SIG-M5 treated with dmso at 0.1 percent for 504 hours (cell line): ENCODE data around the gene LYZL1.
"Not testable (repeated sequence)": the region's sequence is repeated elsewhere in the genome, so short reads cannot be mapped to it uniquely, and the experiment has no call there.

Experiments
- DNase-seq: peaks from one replicate; lab custom pipeline; 2025; ENCODE audit not compliant: unreplicated experiment; lab: John Stamatoyannopoulos, UW

The LYZL1 gene

DNA sequence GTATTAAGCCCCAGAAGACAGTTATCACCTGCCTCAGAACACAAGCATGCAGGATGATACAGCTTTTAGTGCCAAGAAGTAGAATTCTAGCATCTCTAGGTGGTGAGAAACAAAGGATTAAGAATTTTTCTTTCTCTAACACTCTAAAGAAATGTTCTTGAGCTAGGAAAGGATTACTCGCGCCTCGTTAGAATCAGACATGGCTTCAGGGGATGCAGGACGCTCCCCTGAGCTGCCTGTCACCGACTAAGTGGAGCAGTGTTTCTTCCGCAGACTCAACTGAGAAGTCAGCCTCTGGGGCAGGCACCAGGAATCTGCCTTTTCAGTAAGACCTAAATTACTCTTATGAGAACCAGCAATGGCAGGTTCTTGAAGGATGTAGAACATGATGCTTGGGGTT, at the start of gene LYZL1:
Gene LYZL1 (plus strand): TSS at position 165 of the 400 bp plus-strand sequence. CDS start 2,798 bp downstream, outside the sequence.
- not testable (repeated sequence) for DNase-seq

DNA sequence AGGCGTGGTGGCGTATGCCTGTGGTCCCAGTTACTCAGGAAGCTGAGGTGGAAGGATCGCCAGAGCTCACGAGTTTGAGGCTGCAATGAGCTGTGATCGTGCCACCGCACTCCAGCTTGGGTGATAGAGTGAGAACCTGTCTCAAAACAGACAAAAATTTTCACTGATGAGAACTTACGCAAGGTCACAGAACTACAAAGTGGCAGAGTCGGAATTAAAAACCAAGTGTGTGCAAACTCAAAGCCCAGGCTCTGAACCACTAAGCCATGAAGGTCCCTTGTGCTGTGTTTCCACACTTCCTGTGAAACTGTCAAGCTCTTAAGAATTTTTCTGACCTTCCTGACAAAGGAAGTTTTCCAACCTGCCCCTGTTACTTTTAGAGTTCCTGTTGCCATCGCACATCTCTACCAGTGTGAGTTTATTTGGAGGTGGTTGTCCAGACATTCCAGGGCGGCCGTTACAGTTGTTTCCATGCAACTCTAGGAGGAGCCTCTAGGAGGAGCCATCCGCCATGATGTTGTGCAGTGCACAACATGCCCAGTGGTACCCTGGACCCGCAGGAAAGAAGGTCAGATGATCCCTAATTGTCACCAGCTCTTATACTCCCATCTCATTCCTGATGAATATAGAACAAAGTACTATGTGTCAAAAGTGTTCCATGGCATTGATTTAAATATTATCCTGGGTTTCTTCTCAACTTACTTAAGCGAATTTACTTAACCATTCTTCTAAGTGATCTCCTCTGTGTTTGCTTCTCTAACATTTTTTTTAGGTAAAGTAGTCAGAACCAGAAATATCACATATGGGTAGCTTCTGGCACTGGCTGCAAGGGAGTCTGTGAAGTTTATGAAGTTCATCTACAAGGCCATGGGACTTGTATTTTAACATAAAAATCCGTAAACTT, 49.0 kb upstream of the LYZL1 start:
- peak; percentile 67 for DNase-seq

DNA sequence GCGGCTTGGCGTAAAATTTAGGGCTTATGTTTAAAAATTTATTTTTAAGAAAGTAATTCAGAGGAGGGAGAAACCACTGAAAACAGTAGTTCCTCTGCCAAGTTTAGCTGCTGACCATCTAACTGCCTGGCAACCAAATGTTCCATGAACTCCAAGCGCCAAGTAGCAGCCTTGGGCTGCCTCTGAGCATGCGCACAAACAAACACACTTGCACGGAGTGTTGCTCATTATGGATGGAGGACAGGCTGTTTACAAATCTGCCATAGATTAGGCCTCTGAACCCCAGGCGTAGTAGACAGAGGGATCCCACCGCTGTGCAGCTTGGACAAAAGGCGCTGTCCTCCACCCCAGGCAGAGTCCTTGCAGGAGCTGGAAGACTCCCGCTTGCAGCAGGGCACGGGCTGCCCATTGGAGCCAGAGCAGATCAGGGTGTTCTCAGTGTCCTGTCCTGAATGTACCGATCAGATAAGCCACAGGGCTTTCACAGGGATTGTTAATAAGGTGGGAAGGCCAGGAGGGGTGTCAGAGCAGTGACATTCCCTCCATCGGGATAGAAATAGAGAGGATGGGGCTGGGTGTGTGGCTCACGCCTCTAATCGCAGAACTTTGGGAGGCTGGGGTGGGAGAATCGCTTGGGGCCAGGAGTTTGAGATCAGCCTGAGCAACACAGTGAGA, 47.7 kb upstream of the LYZL1 start:
- DNase-seq = no peak

DNA sequence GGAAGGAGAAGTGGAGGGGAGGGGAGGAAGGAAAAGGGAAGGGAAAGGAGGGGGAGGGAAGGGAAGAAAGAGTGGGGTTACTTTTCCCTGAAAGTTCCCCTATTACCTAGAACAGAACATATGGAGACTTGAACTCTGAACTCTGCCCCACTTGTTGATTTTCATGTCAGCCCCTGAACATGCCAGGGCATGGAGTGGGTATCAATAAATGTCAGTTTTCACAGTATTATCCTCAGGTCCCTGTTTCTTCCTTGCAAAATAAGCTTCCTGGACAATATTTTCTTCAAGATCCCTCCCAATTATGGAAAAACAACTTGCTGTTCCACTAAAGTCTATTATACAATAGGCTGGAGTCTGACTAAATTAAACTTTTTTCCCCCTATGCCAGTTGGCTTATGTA, 46.9 kb upstream of the LYZL1 start:
- no peak for DNase-seq

DNA sequence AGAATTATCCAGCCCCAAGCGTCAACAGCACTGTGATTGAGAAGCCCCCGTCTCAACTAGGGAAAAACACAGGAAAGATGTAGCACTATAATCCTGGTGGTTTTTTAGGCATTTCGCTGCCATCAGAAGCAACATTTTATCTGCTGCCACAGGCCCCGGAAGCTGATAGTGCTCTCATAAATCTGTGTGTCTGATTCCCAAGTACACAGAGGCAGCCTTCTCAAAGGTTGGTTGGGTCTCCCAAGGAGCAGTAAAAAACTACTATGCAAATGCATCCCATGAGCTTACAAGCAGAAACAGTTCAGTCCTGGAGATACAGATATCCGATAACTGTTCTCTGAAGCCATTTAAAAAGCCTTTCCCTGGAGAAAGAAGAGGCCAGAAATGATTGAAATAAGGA, 45.8 kb upstream of the LYZL1 start:
- DNase-seq = no peak

DNA sequence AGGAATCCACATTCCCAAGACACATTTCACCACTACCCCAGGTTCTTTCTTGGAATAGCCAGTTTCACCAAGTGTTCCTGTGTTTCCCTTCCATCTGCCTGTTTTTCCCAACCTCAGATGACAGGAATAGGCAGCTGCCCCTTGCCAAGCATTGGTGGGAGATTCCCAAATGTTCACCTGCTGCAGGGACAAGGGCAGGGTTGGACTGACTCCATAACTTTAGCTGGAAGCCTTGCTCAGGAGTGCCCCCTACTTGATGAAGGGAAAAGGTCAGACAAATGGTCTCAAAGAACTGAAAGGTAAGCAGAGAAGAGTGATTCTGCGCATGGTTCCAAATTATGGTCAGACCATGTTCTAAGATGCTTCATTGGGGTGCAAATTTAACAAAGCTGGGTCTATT, 45.1 kb upstream of the LYZL1 start:
- no peak for DNase-seq

DNA sequence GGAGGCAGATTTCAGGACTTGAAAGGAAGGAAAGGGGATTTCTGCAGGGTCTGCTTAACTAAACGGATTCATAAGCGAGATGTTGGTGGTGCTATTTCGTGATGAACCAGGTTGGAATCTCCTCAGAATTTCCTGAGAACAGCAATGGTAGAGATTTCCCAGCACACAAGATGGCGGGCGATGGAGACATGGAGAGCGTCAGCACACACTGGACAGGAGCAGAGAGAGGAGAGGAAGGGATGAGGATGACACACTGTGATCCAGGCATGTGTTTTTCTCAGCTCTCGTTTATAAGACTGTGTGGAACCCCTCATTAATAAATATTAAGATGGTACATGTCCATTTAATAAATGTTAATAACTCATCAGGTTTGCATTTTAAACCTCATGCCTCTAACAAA, 43.9 kb upstream of the LYZL1 start:
- no peak for DNase-seq

DNA sequence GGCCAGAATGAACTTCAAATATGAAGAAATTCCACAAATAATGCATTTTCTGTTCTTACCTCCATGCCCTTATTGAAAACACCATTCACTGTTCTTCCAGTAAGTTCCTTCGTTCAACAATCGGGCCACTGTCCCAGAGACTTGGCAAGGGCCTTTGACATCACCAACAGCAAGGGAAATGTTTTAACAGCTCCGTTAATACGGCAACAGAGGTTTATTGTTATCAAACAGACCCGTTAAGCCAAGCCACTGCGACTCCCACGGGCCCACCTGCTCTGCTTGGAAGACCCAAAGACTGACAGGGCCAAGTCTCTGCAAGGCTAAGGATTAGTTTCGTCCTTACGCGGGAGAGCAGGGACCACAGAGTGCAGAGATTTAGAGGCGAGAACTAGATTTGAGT, 43.4 kb upstream of the LYZL1 start:
- DNase-seq = no peak

DNA sequence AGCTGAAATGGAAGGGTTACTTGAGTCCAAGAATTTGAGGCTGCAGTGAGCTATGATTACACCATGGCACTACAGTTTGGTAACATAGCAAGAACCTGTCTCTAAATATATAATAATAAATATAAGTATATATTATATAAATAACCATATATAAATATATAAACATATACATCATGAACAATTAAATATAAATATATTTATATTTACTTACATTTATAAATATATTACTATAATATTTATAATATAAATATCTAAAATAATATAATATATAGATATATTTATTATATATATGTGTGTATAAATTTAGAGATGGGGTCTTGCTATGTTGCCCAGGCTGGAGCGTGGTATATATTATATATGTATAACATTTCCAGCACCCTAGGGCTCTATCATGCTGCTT, 42.4 kb upstream of the LYZL1 start:
- DNase-seq = no peak

DNA sequence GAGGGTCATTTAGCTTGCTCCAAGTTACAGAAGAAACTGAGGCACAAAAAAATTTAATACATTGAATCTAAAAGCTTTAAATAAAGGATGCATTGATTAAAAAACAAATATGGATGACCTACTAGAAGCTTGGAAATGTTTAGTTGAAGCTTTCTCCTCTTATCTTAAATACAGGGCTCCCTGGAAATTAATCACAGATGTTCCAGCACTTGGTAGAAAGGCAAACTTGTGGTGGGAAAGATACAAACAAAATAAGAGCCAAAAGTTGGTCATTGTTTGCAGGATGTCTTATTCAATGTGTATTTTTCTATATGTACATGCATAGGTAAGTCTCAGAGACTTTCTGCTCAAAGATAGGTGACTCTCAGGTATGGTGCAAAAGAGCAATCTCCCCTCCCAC, 40.7 kb upstream of the LYZL1 start:
- DNase-seq = no peak

DNA sequence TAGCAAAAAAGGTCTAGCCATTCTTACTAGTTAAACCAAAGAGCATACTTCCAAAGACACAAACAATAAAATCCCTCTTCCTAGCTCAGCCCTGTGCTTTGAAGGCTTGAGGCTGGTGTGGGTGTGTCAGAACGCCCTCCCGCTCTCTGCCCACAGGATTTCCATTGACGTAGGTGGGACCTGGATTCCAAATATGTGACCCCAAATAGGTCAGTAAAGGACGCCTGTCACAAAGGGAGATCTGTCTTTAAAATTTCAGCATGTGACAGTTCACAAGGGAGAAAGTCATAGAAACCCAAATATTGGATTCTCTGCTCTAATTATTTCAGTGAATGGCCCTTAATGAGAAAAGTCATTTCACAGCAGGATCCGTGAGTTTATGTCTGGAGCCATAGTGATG, 39.9 kb upstream of the LYZL1 start:
- DNase-seq = no peak

DNA sequence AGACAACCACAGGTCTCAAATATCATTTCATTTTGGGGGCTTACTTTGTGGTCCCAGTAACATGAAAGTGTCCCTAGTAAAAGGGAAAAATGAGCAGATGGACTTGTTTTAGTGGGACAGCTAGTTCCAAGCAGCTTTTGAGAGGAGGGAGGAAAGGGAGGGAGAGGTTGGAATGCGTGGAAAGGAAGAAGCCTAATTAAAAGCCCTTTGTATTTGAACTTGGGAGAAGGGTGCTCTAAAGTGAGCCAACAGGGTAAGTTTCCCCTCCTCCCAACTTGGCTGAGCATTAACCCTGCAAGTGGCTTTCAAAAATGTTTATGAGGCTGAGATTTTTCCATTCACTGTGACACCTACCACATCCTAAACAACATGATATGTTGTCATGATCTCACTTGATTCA, 38.8 kb upstream of the LYZL1 start:
- no peak for DNase-seq

DNA sequence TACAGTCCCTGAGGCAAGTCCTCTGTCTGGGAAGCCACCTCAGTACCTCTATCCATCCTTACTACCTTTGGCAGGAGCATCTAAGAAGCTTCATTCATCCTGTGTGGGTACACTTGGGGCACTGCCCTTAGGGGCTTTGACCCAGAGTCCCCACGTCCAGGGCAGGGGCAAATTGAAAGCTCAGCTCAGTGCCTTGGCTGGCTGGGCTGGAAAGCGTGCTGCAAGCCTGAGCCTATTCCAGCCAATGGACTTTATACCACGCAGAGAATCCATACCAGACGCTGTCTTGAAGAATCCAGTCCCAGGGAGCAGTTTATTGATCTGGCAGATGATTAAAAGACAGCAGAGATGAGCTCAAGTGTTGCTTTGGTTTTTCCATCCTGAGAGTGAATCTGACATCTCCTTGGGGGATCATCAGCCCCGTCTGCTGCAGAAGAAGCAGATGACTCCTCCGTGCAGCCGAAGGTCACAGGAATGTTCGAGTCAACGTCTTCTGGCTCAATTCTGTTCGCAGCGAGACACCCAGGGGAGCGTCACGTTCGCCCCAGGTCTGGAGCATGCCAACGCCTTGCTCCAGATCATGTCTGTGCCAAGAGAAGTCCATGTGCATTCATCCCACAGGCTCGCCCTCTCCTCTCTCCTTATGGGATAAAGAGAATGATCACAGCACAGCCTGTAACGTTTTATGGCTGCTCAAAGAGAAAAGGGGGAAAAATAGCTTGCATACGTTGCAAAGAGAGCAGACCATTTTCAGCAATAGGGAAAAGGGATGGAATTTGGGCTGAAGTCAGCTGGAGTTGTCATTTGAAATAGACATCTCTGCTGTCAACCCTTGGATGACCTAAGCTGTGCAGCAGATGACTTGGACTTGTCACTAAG, 35.8 kb upstream of the LYZL1 start:
- no peak for DNase-seq

DNA sequence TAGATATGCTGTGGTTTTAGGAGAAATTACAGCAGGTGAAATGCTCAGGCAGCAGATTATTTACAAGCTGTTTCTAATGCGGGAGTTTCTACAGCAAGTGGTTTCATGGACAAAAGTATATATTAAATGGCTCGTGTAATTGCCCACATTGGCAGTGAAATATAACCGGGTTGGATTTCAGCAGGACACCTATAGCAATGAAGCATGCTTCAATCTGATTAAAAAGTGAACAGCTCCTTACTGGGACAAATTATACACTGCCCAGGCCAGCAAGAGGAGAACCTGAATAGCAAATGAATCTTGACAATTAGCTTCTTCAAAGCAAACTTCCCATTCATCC, 35.2 kb upstream of the LYZL1 start:
- no peak for DNase-seq

DNA sequence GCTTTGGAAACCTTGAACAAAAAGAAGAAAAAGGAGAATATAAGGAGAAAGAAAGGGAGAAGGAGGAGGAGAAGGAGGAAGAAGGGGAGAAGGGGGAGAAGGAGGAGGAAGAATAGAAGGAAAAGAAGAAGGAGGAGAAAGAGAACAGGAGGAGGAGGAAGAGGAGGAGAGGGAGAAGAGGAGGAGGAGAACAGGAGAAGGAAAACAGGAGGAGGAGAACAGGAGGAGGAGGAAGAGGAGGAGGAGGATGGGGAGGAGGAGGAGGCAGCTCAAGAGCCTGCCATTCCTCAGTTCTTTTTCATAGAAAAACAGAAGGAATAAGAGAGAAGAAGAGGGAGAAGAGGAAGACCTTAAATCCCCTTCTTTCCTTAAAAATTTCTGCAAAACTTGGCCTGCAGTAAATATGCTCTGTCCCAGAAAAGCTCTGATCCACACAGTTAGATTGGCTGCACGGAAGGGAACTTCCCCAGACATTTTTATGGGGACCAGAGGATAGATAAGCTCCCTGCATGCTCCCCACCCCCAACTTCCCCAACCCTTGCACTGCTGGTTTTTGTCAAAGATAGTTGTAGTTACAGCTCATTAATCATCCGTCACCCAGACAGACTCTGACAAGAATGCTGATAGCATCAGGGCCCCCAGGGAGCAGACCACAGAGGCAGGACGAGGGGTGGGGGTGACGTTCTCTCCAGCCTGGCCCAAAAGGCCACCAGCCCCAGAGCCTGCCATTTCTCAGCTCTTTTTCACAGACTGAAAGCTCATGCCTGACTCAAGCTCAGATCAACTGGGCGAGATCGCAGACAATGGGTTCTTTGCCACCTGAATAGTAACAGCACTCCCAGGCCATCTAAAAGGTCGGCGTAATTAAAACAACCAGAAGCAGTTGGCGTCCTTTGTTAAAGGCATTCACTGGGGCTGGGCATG, 34.5 kb upstream of the LYZL1 start:
- peak; percentile 73 for DNase-seq

DNA sequence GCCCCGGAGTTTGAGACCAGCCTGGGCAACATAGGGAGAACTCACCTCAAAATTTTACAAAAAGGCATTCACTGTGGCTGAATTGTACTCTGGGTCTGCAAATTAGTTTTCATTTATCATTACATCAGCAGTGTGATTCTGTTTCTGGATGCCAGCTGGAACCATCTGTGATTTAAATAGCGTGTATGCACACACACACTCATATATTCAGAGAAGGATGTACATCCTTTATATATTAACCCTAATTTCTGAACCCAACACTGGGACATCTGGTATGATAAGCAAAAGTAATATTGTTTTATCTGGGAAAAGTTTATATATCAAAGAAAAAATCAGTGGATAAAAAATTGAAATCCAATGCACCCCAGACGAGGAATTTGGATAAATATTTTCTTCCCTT, 33.8 kb upstream of the LYZL1 start:
- DNase-seq = no peak

DNA sequence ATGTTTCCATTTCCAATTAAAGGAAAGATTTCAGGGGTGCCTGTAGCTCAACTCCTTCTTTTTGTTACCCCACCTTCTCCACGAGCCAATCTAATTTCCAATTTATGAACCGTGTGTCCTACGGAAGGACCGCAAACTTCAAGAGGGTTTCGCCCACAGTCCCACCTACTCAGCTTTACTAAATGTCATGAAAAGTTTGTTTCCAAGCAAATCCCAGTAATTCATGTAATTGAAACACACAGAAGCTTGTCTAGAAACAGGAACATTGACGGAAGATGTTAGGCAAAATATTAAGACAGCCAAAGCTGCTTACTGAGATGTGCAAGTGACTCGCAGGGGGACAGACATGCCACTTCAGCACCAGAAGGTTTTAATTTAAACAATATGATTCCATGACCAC, 32.9 kb upstream of the LYZL1 start:
- no peak for DNase-seq

DNA sequence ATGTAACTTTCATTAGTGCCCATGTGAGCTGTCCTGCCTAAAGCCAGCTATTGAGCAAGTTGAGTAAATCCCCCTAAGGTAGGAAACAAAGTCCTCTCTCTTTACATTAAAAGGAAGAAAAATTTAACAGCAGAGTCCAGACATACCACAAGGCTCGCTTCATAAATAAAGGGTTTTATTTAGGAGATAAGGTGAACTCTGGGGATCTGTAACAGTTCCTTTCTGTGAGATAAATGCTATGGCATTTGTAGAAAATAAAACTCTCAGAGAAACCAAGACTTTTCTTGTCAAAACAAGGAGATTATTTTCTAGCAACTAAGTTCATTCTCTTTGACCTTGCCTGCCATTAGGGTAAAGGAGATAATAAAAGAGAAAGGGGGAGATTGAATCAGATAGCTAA, 32.3 kb upstream of the LYZL1 start:
- no peak for DNase-seq

DNA sequence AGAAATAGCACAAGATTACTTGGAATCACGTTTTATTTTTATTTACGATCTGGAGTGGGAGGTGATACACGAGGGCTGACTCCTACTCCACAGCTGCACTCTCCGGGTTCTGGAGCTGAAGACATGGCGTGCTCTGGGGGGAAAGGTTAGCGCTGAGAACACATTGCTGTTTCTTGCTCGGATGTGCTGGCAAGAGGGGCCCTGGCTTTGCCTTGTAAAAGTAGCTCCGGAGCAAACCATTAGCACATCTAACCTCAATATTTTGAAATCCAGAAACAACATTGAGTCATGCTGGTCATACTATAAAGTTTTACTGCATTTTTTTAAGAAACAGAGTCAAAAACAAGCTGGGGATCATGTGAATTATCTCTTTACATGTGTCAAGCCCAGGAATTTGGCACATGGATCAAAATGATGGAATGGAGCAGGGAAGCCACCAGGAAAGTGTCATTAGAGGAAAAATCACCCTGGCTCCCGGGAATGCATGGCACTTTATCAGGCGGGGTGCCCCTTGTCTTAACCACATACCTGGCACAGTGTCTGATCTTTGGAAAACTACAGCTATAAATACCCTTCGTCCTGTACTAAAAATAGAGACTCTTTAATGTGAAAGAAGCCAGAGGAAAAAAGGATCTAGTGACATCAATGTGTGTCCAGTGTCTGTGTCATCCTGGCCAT, 31.6 kb upstream of the LYZL1 start:
- DNase-seq = peak; percentile 96

DNA sequence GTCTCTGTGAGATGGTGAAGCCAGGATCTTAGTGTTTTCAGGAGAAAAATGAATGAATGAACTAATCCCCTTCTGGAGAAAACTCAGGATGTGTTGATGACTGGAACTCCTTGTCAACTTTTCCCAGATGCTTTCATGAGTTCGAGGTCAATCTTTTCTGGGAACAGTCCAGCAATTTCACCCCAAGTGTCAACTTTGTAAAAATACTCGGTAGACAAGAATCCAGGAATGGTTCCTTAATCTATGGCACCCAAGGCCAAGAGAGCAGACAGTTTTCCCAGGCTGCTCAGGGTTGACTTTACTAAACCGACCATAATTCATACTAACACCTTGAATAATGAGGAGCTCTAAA, 31.1 kb upstream of the LYZL1 start:
- DNase-seq = no peak
